ENCODE data around the gene TXLNA.
"Not testable (repeated sequence)": the region's sequence is repeated elsewhere in the genome, so short reads cannot be mapped to it uniquely, and the experiment has no call there.

The TXLNA gene

DNA sequence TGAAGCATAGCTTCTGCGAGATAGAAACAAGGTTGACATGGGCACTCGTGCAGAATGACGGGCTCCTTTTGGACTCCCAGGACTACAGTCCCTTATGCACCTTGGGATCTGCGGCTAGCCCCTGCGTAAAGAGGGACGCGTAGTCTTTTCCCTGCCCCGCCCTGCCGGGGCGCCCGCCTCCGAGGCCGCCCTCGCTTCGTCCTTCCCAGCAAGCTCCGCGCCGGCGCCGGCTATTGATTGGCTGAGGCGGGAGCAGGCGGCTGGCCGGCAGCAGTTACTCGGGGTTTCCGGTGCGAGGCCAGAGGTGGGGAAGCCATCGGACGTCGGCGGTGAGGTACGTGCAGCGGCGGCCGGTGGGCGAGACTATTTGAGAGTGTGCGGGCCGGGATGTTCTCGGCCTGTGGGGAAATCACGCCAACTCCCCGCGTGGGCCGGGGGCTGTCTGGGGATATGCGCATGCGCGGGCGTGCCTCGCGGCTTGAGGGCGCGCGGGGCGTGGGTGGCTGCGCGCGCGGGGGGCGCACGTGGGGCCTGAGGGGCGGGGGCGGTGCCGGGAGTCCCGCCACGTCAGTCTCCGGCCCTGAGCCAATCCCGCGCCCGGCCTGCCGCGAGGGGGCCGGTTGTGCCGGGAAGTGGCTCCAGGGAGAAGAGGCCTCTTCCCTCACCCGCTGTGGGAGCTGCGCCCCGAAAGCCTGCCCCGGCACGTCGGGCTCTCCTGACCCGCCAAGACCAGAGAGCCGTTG lies at the start of gene TXLNA:
TSS of gene TXLNA (plus strand) at position 233 of the 743 bp plus-strand sequence. CDS start 671 bp downstream, outside the sequence.
- TF ChIP-seq, protein P1, sequence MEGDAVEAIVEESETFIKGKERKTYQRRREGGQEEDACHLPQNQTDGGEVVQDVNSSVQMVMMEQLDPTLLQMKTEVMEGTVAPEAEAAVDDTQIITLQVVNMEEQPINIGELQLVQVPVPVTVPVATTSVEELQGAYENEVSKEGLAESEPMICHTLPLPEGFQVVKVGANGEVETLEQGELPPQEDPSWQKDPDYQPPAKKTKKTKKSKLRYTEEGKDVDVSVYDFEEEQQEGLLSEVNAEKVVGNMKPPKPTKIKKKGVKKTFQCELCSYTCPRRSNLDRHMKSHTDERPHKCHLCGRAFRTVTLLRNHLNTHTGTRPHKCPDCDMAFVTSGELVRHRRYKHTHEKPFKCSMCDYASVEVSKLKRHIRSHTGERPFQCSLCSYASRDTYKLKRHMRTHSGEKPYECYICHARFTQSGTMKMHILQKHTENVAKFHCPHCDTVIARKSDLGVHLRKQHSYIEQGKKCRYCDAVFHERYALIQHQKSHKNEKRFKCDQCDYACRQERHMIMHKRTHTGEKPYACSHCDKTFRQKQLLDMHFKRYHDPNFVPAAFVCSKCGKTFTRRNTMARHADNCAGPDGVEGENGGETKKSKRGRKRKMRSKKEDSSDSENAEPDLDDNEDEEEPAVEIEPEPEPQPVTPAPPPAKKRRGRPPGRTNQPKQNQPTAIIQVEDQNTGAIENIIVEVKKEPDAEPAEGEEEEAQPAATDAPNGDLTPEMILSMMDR (IDR thresholded peaks at IDR 0.05; ENCODE audit: low read depth, low read length, missing control alignments) = no peak
- peak within 1 kb of the TSS; percentile 68 for H3K4me3 ChIP-seq (ENCODE audit: low read depth, low read length)
- in situ Hi-C loops (cut with HindIII; ENCODE audit: low sequenced_read_pairs) = no loop called here
- DNase-seq (ENCODE audit: low read depth) = peak; percentile 43

DNA sequence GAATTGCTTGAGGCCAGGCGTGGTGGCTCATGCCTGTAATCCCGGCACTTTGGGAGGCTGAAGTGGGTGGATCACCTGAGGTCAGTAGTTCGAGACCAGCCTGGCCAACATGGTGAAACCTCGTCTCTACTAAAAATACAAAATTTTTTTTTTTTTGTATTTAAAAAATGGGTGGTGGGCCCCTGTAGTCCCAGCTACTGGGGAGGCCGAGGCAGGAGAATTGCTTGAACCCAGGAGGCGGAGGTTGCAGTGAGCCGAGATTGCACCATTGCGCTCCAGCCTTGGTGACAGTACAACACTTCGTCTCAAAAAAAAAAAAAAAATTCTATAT lies 45.6 kb upstream of the TXLNA start:
- DNase-seq (ENCODE audit: low read depth); H3K4me3 ChIP-seq (ENCODE audit: low read depth, low read length); in situ Hi-C loops (cut with HindIII; ENCODE audit: low sequenced_read_pairs): not testable (repeated sequence)

DNA sequence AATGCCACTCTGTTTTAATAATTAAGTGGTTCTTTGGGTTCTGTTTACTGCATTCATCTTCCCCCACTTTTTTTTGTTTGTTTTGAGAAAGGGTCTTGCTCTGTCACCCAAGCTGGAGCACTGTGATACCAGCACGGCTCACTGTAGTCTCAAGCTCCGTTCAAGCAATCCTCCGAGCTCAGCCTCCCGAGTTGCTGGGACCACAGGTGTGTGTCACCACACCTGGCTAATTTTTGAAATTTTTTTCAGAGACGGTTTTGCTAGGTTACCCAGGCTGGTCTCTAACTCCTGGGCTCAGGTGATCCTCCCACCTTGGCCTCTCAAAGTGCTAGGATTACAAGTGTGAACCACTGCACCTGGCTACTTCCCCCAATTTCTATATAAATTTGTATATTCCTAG lies 42.4 kb upstream of the TXLNA start:
- TF ChIP-seq, protein P1 (IDR thresholded peaks at IDR 0.05; ENCODE audit: low read depth, low read length, missing control alignments) = no peak
- DNase-seq (ENCODE audit: low read depth) = no peak
- in situ Hi-C loops (cut with HindIII; ENCODE audit: low sequenced_read_pairs) = no loop called here
- no peak overlapping the region for H3K4me3 ChIP-seq (ENCODE audit: low read depth, low read length)

DNA sequence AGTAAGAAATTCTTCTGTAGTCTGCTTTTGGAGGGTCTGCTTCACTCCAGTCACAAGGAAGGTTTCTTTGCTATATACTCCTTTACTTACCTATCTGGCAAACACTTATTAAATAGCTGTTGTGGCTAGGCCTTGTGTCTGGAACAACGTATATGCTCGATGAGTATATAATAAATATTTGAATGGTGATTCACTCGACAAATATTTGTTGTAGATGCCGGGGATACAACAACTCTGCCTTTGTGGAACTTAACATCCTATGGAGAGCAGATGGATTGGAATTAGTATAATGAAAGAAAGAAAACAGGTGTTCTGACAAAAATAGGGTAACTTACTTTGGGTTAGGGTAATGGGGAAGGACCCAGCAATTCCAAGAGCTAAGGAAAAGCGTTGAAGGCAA lies 40.5 kb upstream of the TXLNA start:
- no peak for DNase-seq (ENCODE audit: low read depth)
- in situ Hi-C loops (cut with HindIII; ENCODE audit: low sequenced_read_pairs) = no loop called here
- TF ChIP-seq, protein P1 (IDR thresholded peaks at IDR 0.05; ENCODE audit: low read depth, low read length, missing control alignments) = no peak
- H3K4me3 ChIP-seq (ENCODE audit: low read depth, low read length) = no peak overlapping the region

DNA sequence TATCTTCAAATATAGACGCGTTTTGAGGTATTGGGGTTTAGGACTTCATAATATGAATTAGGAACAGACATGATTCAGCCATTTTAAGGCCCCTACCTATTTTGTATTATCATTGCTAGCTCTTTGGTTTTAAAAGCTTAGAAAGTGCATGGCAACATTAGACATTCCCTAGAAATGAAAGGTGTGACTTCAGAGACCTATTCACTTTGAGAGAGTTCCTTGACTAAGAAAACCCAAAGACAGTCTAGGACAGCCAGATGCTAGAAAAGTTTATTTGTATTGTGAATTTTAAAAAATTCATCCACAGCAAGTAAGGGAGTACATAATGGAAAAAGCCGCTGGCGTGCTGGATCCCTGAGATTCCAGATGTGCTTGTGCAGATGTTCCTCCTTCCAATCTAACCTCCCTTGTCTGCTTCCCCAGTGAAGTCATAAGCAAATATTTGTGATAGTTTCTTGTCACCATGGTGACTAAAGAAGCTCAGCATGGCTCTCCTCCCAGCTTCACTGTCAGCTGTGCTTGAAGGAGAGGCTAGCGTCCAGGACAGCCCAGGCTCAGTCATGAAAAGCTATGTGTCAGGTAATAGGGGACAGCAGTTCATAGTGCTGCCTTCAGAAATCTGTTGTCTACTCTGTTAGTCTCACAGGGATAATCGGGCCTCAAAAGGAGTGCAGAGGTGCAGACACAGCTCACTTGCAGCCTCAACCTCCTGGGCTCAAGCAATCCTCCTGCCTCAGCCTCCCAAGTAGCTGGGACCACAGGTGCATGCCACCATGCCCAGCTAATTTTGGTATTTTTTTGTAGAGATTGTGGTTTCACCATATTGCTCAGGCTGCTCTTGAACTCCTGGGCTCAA lies 36.8 kb upstream of the TXLNA start:
- DNase-seq (ENCODE audit: low read depth) = peak; percentile 33
- no peak overlapping the region for H3K4me3 ChIP-seq (ENCODE audit: low read depth, low read length)
- in situ Hi-C loops (cut with HindIII; ENCODE audit: low sequenced_read_pairs) = no loop called here
- TF ChIP-seq, protein P1 (IDR thresholded peaks at IDR 0.05; ENCODE audit: low read depth, low read length, missing control alignments) = no peak

DNA sequence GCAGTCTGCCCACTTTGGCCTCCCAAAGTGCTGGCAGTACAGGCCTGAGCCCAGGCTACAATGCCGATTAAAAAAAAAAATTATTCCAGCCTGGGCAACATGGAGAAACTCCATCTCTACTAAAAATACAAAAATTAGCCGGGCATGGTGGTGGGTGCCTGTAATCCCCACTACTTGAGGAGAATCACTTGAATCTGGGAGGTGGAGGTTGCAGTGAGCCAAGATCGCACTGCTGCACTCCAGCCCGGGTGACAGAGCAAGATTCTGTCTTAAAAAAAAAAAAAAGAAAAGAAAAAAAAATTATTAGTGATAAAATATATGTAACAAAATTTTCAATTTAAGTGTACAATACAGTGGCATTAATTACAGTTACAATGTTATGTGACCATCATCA lies 36.2 kb upstream of the TXLNA start:
- DNase-seq (ENCODE audit: low read depth); in situ Hi-C loops (cut with HindIII; ENCODE audit: low sequenced_read_pairs); H3K4me3 ChIP-seq (ENCODE audit: low read depth, low read length): not testable (repeated sequence)

DNA sequence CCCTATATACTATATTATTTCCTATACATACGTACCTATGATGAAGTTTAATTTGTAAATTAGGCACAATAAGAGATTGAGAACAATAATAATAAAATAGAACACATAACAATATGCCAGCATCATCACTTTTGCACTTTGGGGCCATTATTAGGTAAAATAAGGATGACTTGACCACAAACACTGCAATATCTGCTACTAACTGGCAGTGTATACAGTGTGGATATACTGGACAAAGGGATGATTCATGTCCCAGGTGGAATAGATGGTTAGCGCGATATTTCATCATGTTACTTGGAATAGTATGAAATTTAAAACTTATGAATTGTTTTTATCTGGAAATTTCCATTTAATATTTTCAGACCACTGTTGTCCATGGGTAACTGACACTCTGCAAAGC lies 35.4 kb upstream of the TXLNA start:
- in situ Hi-C loops (cut with HindIII; ENCODE audit: low sequenced_read_pairs) = no loop called here
- TF ChIP-seq, protein P1 (IDR thresholded peaks at IDR 0.05; ENCODE audit: low read depth, low read length, missing control alignments) = no peak
- H3K4me3 ChIP-seq (ENCODE audit: low read depth, low read length) = no peak overlapping the region
- DNase-seq (ENCODE audit: low read depth) = no peak

DNA sequence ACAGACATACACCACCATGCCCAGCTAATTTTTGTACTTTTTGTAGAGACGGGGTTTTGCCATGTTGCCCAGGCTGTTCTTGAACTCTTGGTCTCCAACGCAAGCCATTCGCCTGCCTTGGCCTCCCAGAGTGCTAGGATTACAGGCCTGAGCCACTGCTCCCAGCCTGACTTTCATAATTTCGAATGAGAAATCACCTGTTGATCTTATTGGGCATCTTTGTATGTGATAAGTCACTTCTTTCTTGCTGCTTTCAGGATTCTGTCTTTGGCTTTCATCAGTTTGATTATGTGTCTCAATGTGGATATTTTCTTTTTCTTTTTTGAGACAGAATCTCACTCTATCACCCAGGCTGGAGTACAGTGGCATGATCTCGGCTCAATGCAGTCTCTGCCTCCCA lies 31.7 kb upstream of the TXLNA start:
- in situ Hi-C loops (cut with HindIII; ENCODE audit: low sequenced_read_pairs); DNase-seq (ENCODE audit: low read depth); H3K4me3 ChIP-seq (ENCODE audit: low read depth, low read length): not testable (repeated sequence)
